ENCODE results near the gene SEPTIN6. TPM values are rescaled to one million over a fixed set of nuclear protein-coding genes. Genes with fewer than 3 reads are reported as not detected.
A peak's percentile ranks its signal among the peaks of the same experiment; 100 is the strongest.

SEPTIN6 gene
- total and polyA plus RNA-seq, 4 donors = 9.4 to 11.5 (median 10.6) TPM

DNA sequence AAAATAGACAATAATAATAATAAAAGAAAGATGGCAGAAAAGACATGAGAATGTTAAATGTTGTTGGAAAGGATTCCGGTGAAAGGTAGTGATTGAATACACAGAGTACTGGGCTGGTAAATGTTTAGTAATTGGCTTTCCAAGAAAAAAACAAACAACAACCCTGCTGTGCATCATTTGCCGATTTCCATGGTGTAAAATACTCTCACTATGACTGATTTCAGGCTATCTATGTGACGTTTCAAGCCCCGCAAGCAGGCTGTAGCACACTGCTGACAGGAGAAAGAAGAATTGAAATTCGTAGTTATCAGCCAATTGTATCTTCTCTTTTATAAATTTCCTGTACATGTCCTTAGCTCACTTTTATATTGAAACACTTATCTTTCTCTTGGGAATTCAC, 13.6 kb upstream of the SEPTIN6 start:
- Histone ChIP-seq H3K4me1 (ENCODE audit: control insufficient read depth in 4 of 4, insufficient read depth in 4 of 4, low read length in 3 of 4) (no peaks in the 10 kb centered on the region), H3K36me3 (ENCODE audit: control insufficient read depth in 4 of 4, insufficient read depth in 3 of 4, low read depth in 1 of 4, low read length in 3 of 4) (no peaks in the 10 kb centered on the region), H3K27me3 (ENCODE audit: control insufficient read depth in 4 of 4, insufficient read depth in 4 of 4, low read length in 3 of 4) (peaks cover 0 to 3% (median 0%) of the 10 kb centered on the region in 4 donors), H3K9me3 (ENCODE audit: control insufficient read depth in 4 of 4, low read length in 3 of 4) (no peaks in the 10 kb centered on the region), H3K4me3 (ENCODE audit: low read depth in 1 of 3, low read length in 3 of 3) (no peak overlapping the region), H3K9ac (ENCODE audit: low read depth in 1 of 2, low read length in 2 of 2) (no peak overlapping the region), H3K27ac (ENCODE audit: low read depth in 1 of 2, low read length in 2 of 2) (no peak overlapping the region)
- WGBS = 69% methylated on average over 5 of the region's 5 CpGs
- TF ChIP-seq, protein P1, sequence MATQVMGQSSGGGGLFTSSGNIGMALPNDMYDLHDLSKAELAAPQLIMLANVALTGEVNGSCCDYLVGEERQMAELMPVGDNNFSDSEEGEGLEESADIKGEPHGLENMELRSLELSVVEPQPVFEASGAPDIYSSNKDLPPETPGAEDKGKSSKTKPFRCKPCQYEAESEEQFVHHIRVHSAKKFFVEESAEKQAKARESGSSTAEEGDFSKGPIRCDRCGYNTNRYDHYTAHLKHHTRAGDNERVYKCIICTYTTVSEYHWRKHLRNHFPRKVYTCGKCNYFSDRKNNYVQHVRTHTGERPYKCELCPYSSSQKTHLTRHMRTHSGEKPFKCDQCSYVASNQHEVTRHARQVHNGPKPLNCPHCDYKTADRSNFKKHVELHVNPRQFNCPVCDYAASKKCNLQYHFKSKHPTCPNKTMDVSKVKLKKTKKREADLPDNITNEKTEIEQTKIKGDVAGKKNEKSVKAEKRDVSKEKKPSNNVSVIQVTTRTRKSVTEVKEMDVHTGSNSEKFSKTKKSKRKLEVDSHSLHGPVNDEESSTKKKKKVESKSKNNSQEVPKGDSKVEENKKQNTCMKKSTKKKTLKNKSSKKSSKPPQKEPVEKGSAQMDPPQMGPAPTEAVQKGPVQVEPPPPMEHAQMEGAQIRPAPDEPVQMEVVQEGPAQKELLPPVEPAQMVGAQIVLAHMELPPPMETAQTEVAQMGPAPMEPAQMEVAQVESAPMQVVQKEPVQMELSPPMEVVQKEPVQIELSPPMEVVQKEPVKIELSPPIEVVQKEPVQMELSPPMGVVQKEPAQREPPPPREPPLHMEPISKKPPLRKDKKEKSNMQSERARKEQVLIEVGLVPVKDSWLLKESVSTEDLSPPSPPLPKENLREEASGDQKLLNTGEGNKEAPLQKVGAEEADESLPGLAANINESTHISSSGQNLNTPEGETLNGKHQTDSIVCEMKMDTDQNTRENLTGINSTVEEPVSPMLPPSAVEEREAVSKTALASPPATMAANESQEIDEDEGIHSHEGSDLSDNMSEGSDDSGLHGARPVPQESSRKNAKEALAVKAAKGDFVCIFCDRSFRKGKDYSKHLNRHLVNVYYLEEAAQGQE (IDR thresholded peaks at IDR 0.05) = no peak
- TF ChIP-seq, protein P2, sequence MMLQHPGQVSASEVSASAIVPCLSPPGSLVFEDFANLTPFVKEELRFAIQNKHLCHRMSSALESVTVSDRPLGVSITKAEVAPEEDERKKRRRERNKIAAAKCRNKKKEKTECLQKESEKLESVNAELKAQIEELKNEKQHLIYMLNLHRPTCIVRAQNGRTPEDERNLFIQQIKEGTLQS (IDR thresholded peaks at IDR 0.05) = no peak
- TF ChIP-seq YY1 (IDR thresholded peaks at IDR 0.05) = no peak
- no peak for TF ChIP-seq FOXA1 (IDR thresholded peaks at IDR 0.05)
- TF ChIP-seq, protein P3, sequence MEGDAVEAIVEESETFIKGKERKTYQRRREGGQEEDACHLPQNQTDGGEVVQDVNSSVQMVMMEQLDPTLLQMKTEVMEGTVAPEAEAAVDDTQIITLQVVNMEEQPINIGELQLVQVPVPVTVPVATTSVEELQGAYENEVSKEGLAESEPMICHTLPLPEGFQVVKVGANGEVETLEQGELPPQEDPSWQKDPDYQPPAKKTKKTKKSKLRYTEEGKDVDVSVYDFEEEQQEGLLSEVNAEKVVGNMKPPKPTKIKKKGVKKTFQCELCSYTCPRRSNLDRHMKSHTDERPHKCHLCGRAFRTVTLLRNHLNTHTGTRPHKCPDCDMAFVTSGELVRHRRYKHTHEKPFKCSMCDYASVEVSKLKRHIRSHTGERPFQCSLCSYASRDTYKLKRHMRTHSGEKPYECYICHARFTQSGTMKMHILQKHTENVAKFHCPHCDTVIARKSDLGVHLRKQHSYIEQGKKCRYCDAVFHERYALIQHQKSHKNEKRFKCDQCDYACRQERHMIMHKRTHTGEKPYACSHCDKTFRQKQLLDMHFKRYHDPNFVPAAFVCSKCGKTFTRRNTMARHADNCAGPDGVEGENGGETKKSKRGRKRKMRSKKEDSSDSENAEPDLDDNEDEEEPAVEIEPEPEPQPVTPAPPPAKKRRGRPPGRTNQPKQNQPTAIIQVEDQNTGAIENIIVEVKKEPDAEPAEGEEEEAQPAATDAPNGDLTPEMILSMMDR (IDR thresholded peaks at IDR 0.05; ENCODE audit: low read depth, low read length, missing input control) = no peak
- TF ChIP-seq, protein P4, sequence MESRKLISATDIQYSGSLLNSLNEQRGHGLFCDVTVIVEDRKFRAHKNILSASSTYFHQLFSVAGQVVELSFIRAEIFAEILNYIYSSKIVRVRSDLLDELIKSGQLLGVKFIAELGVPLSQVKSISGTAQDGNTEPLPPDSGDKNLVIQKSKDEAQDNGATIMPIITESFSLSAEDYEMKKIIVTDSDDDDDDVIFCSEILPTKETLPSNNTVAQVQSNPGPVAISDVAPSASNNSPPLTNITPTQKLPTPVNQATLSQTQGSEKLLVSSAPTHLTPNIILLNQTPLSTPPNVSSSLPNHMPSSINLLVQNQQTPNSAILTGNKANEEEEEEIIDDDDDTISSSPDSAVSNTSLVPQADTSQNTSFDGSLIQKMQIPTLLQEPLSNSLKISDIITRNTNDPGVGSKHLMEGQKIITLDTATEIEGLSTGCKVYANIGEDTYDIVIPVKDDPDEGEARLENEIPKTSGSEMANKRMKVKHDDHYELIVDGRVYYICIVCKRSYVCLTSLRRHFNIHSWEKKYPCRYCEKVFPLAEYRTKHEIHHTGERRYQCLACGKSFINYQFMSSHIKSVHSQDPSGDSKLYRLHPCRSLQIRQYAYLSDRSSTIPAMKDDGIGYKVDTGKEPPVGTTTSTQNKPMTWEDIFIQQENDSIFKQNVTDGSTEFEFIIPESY (IDR thresholded peaks at IDR 0.05) = no peak
- TF ChIP-seq, protein P5, sequence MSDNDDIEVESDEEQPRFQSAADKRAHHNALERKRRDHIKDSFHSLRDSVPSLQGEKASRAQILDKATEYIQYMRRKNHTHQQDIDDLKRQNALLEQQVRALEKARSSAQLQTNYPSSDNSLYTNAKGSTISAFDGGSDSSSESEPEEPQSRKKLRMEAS (IDR thresholded peaks at IDR 0.05) = no peak
- no peak for TF ChIP-seq RAD21 (IDR thresholded peaks at IDR 0.05)
- TF ChIP-seq JUND (IDR thresholded peaks at IDR 0.05) = no peak
- no peak for TF ChIP-seq HNF4G (IDR thresholded peaks at IDR 0.05)
- TF ChIP-seq NR2F2 (IDR thresholded peaks at IDR 0.05) = no peak
- TF ChIP-seq EGR1 (IDR thresholded peaks at IDR 0.05; ENCODE audit: low read depth in 2 of 2) = no peak
- no peak for TF ChIP-seq GABPA (IDR thresholded peaks at IDR 0.05 in 1 of 2, conservative IDR thresholded peaks at IDR 0.05 in 1 of 2)
- no peak for TF ChIP-seq HNF4A (conservative IDR thresholded peaks at IDR 0.05)
- TF ChIP-seq FOXA2 (IDR thresholded peaks at IDR 0.05) = no peak
- TF ChIP-seq RXRA (IDR thresholded peaks at IDR 0.05) = no peak
- TF ChIP-seq SP1 (IDR thresholded peaks at IDR 0.05) = no peak
- DNase-seq (ENCODE audit: low spot score) = no peak

DNA sequence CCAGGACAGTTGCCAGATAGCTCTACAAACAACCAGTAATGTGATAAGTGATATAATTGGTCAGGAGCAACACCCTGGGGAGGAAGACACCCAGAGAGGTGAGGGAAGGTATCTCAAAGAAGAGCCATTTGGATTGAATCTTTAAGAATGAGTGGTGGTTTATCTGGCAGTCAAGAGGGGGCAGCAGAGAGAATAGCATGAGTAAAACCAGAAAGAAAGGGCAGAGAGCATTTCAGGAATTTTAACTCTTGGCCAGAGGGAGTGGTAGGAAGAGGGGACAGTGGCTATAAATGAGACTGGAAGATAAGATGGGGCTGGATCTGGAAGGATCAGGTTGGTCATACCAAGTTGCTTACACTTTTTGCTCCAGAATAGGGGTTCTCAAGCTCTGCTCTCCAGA, 5.9 kb upstream of the SEPTIN6 start:
- no peaks in the 10 kb centered on the region for H3K27me3 ChIP-seq (ENCODE audit: control insufficient read depth in 4 of 4, insufficient read depth in 4 of 4, low read length in 3 of 4)
- no peak for DNase-seq (ENCODE audit: low spot score)
- TF ChIP-seq RAD21 (IDR thresholded peaks at IDR 0.05) (peak; percentile 70 to 75), RXRA (IDR thresholded peaks at IDR 0.05) (peak in 1 of 2 donors; percentile 6), NR2F2 (IDR thresholded peaks at IDR 0.05) (no peak), HNF4A (conservative IDR thresholded peaks at IDR 0.05) (peak in 1 of 2 donors; percentile 32), EGR1 (IDR thresholded peaks at IDR 0.05; ENCODE audit: low read depth in 2 of 2) (no peak)
- TF ChIP-seq, protein P5 (IDR thresholded peaks at IDR 0.05) = no peak
- TF ChIP-seq, protein P3 (IDR thresholded peaks at IDR 0.05; ENCODE audit: low read depth, low read length, missing input control) = peak; percentile 46
- H3K9me3 ChIP-seq (ENCODE audit: control insufficient read depth in 4 of 4, low read length in 3 of 4) = no peaks in the 10 kb centered on the region
- H3K36me3 ChIP-seq (ENCODE audit: control insufficient read depth in 4 of 4, insufficient read depth in 3 of 4, low read depth in 1 of 4, low read length in 3 of 4) = no peaks in the 10 kb centered on the region
- H3K27ac ChIP-seq (ENCODE audit: low read depth in 1 of 2, low read length in 2 of 2) = no peak overlapping the region
- H3K4me1 ChIP-seq (ENCODE audit: control insufficient read depth in 4 of 4, insufficient read depth in 4 of 4, low read length in 3 of 4) = no peaks in the 10 kb centered on the region
- no peak overlapping the region for H3K9ac ChIP-seq (ENCODE audit: low read depth in 1 of 2, low read length in 2 of 2)
- no peak overlapping the region for H3K4me3 ChIP-seq (ENCODE audit: low read depth in 1 of 3, low read length in 3 of 3)

Data from liver (tissue), 9 donors.